22Rv1 (cell line): ENCODE measurements around the gene ENDOV.
"Not testable (repeated sequence)": the region's sequence is repeated elsewhere in the genome, so short reads cannot be mapped to it uniquely, and the experiment has no call there.

Experiments used
- H3K27ac ChIP-seq: fragments of 450-650 bp; 2 replicates; pipeline ENCODE4 v1.5.1; 2017
- CTCF ChIP-seq: fragments of 450-650 bp; IDR thresholded peaks from 2 replicates; pipeline ENCODE4 v1.5.1; 2017; ENCODE audit warnings: mild to moderate bottlenecking
- ZFX ChIP-seq: fragments of 450-650 bp; IDR thresholded peaks from 2 replicates; pipeline ENCODE4 v1.6.1; 2017; ENCODE audit warnings: antibody characterized with exemption, borderline replicate concordance

The ENDOV gene

DNA sequence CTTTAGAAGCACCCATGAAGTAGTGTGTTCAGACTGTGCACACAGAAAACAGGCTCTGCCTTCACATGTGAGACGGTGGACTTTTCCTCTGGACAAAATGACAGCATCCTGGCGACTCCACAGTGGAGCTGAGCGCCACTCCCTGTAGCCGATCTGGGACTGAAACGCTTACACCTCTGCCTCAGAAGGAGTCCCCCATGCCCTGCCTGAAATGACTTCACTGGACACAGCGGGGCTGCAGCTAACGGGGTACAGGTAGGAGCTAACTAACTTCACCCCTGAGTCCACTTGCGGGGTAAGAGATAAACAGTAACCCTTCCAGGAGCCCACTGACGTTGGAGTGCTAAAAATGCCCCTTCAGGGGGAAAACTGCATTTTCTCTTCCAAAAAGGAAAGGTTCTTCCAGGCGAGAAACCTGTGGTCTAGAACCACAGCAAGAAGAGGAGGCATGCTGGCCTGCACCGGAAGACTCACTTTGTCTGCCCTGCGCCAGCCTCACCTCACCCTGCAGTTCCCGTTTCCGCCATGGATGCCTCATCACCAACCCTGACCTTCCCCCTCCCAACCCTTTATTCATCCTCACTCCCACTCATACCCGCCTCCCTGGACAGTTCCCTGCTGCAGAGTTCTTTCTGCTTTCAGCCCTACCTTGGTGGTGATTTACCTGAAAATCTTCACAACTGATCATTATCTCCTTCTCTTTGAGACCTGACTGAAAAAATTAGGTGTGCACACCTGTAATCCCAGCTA lies 19.4 kb upstream of the ENDOV start:
- TF ChIP-seq ZFX (no peak), CTCF (no peak)
- no peak overlapping the region for H3K27ac ChIP-seq

DNA sequence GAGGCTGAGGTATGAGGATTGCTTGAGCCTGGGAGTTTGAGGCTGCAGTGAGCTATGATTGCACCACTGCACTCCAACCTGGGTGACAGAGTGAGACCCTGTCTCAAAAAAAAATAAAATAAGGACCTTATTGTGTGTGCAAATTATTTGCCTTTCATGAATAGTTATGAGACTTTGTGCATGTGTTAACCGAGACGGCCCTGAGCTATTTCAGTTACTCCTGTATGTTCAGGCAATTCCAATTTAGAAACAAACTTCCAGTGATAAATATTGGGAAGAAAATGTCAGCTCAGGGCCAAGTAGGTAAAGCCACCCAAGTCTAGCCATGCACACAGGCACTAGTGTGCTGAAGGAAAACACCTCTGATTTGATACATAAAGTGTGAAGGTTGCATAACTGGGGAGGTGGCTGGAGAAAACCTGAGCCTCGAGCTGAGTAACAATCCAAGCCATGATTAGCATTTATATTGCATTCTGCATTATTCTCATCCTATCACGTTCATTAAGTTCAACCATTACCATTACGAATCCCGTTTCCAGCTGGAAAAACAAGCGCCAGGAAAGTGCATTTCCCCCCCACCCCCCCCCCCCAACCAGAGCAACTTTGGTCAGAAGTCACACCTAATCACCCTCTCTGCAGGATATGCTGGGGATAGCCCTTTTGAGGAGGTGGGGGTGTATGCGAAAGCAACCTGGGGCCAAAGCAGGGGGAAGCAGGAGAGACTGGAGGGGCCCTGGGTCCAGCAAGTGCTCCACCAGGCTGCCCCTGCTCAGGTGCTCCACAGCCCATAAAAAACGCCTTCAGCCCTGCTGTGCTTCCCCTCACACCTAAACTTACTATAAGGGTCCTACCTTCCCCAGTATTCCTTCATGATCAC lies 18.6 kb upstream of the ENDOV start:
- no peak overlapping the region for H3K27ac ChIP-seq
- TF ChIP-seq ZFX (no peak), CTCF (no peak)

DNA sequence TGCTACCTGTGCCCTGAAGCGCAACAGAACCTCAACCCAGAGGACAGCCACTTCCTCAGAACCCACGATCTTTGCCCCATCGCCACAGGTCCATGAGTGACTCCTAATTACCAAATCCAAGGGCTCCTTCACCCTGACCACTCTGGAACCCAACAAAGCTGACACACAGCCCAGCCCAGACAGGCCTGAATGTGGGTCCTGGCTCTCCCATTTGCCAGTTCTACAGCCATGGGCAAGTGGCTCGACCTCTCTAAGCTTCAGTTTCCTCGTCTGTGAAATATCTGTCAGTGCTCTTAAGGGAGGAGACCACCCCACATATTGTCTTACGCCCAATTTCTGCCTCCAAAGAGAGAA lies 18.0 kb upstream of the ENDOV start:
- TF ChIP-seq CTCF: no peak
- TF ChIP-seq ZFX: no peak
- H3K27ac ChIP-seq: no peak overlapping the region

DNA sequence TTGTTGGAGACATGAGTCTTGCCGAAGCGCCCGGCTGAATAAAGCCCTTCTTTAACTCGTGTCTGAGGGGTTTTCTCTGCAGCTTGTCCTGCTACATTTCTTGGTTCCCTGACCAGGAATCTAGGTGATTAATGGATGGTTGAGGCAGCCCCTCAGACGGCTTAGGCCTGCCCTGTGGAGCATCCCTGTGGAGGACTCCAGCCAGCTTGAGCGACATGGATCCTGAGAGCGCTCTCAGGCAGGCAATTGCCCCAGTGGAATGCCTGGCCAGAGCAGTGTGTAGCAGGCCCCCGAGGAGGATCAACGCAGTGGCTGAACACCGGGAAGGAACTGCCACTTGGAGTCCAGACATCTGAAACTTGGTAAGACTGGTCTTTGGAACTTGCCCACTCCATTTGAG lies 17.3 kb upstream of the ENDOV start:
- no peak overlapping the region for H3K27ac ChIP-seq
- TF ChIP-seq CTCF (no peak), ZFX (no peak)

GRCh38 chr17:80401086-80401485 lies 13.9 kb upstream of the ENDOV start:
- H3K27ac ChIP-seq: not testable (repeated sequence)

GRCh38 chr17:80402102-80402501 lies 12.9 kb upstream of the ENDOV start:
- not testable (repeated sequence) for H3K27ac ChIP-seq

DNA sequence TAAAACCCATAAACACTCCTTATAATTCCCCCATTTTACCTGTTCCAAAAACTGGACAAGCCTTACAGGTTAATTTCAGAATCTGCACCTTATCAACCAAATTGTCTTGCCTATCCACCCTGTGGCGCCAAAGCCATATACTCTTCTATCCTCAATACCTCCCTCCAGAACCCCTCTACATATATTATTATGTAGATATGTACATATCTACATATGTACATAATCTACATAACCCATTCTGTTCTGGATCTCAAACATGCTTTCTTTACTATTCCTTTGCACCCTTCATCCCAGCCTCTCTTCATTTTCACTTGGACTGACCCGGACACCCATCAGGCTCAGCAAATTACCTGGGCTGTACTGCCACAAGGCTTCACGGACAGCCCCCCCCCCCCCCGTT lies 12.0 kb upstream of the ENDOV start:
- H3K27ac ChIP-seq: no peak overlapping the region
- TF ChIP-seq ZFX (no peak), CTCF (no peak)

DNA sequence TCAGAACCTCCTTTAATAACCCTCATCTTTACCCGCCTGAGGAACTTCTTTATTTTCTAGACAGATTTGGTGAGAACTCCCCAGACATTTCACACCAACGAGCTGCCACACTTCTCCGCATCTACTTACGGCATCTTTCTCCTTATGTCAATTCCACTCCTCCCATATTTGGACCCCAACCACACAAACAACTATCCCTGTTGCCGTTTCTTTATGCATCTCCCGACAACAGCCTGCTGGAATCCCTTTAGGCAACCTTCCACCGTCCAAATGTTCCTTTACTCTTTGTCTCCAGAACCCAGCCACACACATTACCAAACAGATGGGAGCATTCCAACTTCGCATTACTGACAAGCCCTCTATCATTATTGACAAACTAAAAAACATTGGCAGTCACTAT lies 8.8 kb upstream of the ENDOV start:
- TF ChIP-seq ZFX: no peak
- TF ChIP-seq CTCF: no peak
- no peak overlapping the region for H3K27ac ChIP-seq

GRCh38 chr17:80407917-80408316 lies 7.0 kb upstream of the ENDOV start:
- not testable (repeated sequence) for H3K27ac ChIP-seq
